Tibial artery (tissue), 4 donors: ENCODE results near the gene SLC38A6.
A peak's percentile ranks its signal among the peaks of the same experiment; 100 is the strongest.

Experiments
- DNase-seq, 2 donors: peaks; one replicate each; pipeline ENCODE4 v3.0.0-alpha.2; 2019
- H3K27ac ChIP-seq, 2 donors: fragments of 200-600 bp; sonication (generic) in 1 of 2; 1 replicate in 1 of 2; 2 replicates in 1 of 2; pipeline ENCODE4 v1.5.1; 2018 to 2019; ENCODE audit warnings: mild to moderate bottlenecking in 1 of 2
- H3K27me3 ChIP-seq, 2 donors: fragments of 200-600 bp; sonication (generic) in 1 of 2; one replicate each; pipeline versions ENCODE4 v1.5.1 to v1.6.0; 2016 to 2019
- H3K36me3 ChIP-seq, 3 donors: fragments of 200-600 bp; sonication (generic) in 2 of 3; one replicate each; pipeline ENCODE4 v1.5.1; 2016 to 2019; ENCODE audit warnings: mild to moderate bottlenecking in 2 of 3
- H3K4me1 ChIP-seq, 4 donors: fragments of 200-600 bp; sonication (generic) in 2 of 4; 1 replicate in 3 of 4; 2 replicates in 1 of 4; pipeline ENCODE4 v1.5.1; 2016 to 2019
- H3K4me3 ChIP-seq, 2 donors: fragments of 200-600 bp; sonication (generic) in 1 of 2; 1 replicate in 1 of 2; 2 replicates in 1 of 2; pipeline ENCODE4 v1.5.1; 2018 to 2019; ENCODE audit warnings: mild to moderate bottlenecking in 2 of 2
- H3K9me3 ChIP-seq, 3 donors: fragments of 200-600 bp; sonication (generic) in 1 of 3; one replicate each; pipeline ENCODE4 v1.5.1; 2016 to 2019
- intact Hi-C: fragments of 100-400 bp; cut with DNase I; formaldehyde crosslinking; loops from one replicate; pipeline ENCODE4 v1.15.0; 2023; ENCODE audit warnings: low total_unique reads
- TF ChIP-seq, protein P1 (sequence below), 2 experiments: fragments of 200-600 bp in 1 of 2; fragments of 450-650 bp in 1 of 2; IDR thresholded peaks; one replicate each; pipeline ENCODE4 v1.5.1; 2017 to 2019; ENCODE audit warnings: antibody characterized with exemption in 2 of 2, mild to moderate bottlenecking in 1 of 2, moderate library complexity in 1 of 2

The SLC38A6 gene

DNA sequence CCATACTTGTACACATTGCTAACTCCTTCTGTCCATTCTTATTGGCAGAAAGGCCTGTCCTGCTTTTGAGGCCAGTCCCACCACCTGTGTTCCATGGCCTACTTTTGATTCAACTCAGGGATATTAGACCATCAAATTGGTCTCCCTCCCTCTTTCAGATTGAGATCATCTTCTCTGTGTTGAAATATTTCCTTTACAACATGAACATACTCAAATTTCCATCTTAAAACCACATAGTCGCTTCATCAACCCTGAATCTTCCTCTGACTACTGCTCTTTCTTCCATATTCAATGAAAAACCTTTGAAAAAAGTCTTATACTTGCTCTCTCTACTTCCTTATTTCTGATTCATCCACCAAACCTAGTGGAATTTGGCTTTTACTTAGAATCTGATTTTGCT is 35.1 kb upstream of the SLC38A6 start:
- intact Hi-C loops = no loop called here
- TF ChIP-seq, protein P1, sequence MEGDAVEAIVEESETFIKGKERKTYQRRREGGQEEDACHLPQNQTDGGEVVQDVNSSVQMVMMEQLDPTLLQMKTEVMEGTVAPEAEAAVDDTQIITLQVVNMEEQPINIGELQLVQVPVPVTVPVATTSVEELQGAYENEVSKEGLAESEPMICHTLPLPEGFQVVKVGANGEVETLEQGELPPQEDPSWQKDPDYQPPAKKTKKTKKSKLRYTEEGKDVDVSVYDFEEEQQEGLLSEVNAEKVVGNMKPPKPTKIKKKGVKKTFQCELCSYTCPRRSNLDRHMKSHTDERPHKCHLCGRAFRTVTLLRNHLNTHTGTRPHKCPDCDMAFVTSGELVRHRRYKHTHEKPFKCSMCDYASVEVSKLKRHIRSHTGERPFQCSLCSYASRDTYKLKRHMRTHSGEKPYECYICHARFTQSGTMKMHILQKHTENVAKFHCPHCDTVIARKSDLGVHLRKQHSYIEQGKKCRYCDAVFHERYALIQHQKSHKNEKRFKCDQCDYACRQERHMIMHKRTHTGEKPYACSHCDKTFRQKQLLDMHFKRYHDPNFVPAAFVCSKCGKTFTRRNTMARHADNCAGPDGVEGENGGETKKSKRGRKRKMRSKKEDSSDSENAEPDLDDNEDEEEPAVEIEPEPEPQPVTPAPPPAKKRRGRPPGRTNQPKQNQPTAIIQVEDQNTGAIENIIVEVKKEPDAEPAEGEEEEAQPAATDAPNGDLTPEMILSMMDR (IDR thresholded peaks at IDR 0.05) = no peak
- DNase-seq = no peak
- Histone ChIP-seq H3K27ac (no peak overlapping the region), H3K4me3 (no peak overlapping the region), H3K9me3 (no peaks in the 10 kb centered on the region), H3K27me3 (no peaks in the 10 kb centered on the region), H3K36me3 (no peaks in the 10 kb centered on the region), H3K4me1 (peaks cover 0 to 6% (median 0%) of the 10 kb centered on the region in 4 donors)

DNA sequence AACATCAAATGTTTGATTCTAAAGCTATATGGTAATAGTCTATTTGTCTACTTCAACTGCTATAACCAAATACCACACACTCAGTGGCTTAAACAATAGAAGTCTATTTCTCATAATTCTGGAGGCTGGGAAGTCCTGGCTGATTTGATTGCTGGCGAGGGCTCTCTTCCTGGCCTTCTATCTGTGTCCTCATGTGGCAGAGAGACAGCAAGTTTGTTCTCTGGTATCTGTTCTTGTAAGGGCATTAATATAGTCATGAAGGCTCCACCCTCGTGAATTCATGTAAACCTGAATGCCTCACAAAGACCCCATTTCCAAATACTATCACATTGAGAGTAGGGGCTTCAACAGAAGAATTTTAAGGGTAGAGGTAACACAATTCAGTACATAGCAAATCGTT is 34.3 kb upstream of the SLC38A6 start:
- Histone ChIP-seq H3K36me3 (no peaks in the 10 kb centered on the region), H3K9me3 (no peaks in the 10 kb centered on the region), H3K4me1 (peaks cover 0 to 14% (median 2%) of the 10 kb centered on the region in 4 donors), H3K4me3 (no peak overlapping the region), H3K27me3 (no peaks in the 10 kb centered on the region), H3K27ac (no peak overlapping the region)
- intact Hi-C loops = no loop called here
- DNase-seq = no peak
- TF ChIP-seq, protein P1 (IDR thresholded peaks at IDR 0.05) = no peak

DNA sequence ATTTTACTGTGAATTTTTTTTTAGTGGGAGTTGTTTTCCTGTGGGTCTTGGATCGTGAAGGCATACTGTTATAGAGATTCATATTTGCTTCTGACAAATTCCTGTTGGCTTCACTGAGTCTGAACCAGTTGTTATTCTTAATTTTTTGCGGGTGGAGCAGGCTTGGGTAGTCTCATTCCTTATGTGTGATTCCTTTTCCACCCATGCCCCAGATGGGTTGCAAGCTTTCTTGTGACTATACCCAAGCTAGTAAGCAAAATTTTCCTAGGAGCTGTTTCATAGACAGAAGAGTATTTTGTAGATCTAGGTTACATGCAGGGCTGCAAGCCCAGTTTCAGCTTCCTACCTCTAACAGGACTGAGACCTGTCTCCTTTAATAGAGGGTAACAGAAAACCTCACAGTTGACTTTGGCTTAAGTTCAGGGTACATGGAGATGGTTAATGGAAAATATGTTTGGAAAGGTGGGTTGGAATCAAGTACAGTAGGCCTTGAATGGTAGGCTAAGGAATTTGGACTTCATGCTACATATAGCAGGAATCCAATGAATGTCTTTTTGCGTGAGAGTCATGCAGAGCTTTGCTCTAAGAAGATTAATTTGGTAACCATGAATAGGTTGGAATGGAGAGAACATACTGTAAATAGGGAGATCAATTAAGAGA is 29.1 kb upstream of the SLC38A6 start:
- TF ChIP-seq, protein P1 (IDR thresholded peaks at IDR 0.05) = no peak
- H3K9me3 ChIP-seq = peaks cover 0 to 6% (median 4%) of the 10 kb centered on the region in 3 donors
- peak overlapping the region; percentile 1 to 37 for H3K27ac ChIP-seq
- peaks cover 0 to 21% (median 3%) of the 10 kb centered on the region in 4 donors for H3K4me1 ChIP-seq
- H3K27me3 ChIP-seq = no peaks in the 10 kb centered on the region
- no peak for DNase-seq
- peaks cover 0 to under 1% (median 0%) of the 10 kb centered on the region in 3 donors for H3K36me3 ChIP-seq
- no peak overlapping the region for H3K4me3 ChIP-seq
- intact Hi-C loops = no loop called here

DNA sequence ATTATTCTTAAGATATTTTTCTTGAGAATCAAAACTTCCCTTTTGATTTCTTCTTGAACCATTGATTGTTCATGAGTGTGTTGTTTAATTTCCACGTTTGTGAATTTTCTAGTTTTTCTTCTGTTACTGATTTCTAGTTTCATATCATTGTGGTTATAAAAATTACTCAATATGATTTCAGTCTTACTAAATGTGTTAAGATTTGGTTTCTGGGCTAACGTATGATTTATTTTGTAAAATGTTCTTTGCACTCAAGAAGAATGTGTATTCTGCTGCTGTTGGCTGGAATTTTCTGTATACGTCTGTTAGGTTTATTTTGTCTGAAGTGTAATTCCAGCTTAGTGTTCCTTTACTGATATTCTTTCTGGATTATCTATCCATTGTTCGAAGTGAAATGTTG is 24.8 kb upstream of the SLC38A6 start:
- Histone ChIP-seq H3K27ac (no peak overlapping the region), H3K9me3 (peaks cover 0 to 28% (median 23%) of the 10 kb centered on the region in 3 donors), H3K4me3 (no peak overlapping the region), H3K27me3 (no peaks in the 10 kb centered on the region), H3K4me1 (peaks cover 0 to 13% (median 3%) of the 10 kb centered on the region in 4 donors), H3K36me3 (peaks cover 0 to 13% (median 10%) of the 10 kb centered on the region in 3 donors)
- TF ChIP-seq, protein P1 (IDR thresholded peaks at IDR 0.05) = no peak
- no peak for DNase-seq
- intact Hi-C loops = no loop called here

DNA sequence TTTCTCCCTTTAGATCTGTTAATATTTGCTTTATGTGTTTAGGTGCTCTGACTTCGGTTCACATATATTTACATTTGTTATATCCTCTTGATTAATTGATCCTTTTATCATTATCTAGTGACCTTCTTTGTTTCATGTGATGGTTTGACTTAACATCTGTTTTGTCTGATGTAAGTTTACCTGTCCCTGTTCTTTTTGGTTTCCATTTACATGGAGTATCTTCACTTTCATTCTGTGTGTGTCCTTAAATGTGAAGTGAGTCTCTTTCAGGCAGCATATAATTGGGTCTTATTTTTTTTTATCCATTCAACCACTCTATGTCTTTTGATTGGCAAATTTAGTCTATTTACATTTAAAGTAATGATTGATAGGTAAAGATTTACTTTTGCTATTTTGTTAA is 24.4 kb upstream of the SLC38A6 start:
- Histone ChIP-seq H3K4me1 (peaks cover 0 to 8% (median 2%) of the 10 kb centered on the region in 4 donors), H3K27ac (no peak overlapping the region), H3K9me3 (peaks cover 0 to 28% (median 23%) of the 10 kb centered on the region in 3 donors), H3K27me3 (no peaks in the 10 kb centered on the region), H3K36me3 (peaks cover 0 to 13% (median 10%) of the 10 kb centered on the region in 3 donors), H3K4me3 (no peak overlapping the region)
- intact Hi-C loops = no loop called here
- no peak for DNase-seq
- TF ChIP-seq, protein P1 (IDR thresholded peaks at IDR 0.05) = no peak
